Right renal cortex interstitium (tissue), 3 donors: Measurements from ENCODE around the gene CLPTM1L. TPM values are rescaled to one million over a fixed set of nuclear protein-coding genes. Genes with fewer than 3 reads are reported as not detected.

ENCODE experiments used
- DNase-seq, 3 donors: peaks; one replicate each; pipeline ENCODE4 v3.0.0-alpha.2; 2013; ENCODE audit warnings: low read depth in 3 of 3, low spot score in 2 of 3
- polyA plus RNA-seq, 3 donors: library from polyadenylated mRNA; unstranded; fragments of 120-200 nt; gene quantifications; one replicate each; pipeline ENCODE4 v1.2.1, GENCODE V29; 2013; ENCODE audit not compliant: insufficient read length in 3 of 3

The CLPTM1L gene, protein sequence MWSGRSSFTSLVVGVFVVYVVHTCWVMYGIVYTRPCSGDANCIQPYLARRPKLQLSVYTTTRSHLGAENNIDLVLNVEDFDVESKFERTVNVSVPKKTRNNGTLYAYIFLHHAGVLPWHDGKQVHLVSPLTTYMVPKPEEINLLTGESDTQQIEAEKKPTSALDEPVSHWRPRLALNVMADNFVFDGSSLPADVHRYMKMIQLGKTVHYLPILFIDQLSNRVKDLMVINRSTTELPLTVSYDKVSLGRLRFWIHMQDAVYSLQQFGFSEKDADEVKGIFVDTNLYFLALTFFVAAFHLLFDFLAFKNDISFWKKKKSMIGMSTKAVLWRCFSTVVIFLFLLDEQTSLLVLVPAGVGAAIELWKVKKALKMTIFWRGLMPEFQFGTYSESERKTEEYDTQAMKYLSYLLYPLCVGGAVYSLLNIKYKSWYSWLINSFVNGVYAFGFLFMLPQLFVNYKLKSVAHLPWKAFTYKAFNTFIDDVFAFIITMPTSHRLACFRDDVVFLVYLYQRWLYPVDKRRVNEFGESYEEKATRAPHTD
- 100 to 1,000 TPM; 124 to 141 (median 135) TPM for polyA plus RNA-seq

- DNase-seq = peak; percentile 52 to 80 (median 76)
Measured at GRCh38 chr5:1344975-1345838, at the start of gene CLPTM1L. CLPTM1L (minus strand) TSS chr5:1345099; CDS start chr5:1344841, 258 bp downstream.

DNA sequence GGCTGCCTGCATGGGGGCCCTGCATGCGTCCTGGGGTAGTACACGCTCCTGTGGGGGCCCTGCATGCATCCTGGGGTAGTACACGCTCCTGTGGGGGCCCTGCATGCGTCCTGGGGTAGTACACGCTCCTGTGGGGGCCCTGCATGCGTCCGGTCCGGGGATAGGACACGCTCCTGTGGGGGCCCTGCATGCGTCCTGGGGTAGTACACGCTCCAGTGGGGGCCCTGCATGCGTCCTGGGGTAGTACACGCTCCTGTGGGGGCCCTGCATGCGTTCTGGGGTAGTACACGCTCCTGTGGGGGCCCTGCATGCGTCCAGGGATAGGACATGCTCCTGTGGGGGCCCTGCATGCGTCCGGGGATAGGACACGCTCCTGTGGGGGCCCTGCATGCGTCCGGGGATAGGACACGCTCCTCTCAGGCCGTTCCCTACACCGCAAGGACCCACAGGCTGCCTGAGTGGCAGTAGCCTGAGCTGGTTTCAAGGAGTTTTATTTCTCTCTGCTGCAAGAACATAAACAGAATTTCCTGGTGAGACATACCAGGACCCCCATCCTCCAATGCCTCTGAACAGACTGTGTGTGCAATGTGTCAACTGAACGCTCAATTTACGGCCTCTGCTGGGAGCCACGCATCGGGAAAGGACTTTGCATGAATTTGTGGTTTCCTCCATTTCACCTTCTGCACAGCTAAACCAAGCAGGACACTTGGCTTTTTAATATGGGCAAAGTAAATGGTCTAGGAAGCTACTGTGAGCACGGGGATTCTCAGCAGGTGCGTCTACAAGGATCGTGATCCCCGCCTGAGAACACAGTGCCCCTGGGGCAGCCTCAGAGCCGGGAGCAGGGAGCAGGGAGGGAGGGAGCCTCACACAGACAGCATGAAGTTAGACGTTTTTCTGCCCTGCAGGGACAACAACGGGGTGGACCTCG is 48.9 kb upstream of the CLPTM1L start:
- no peak for DNase-seq

DNA sequence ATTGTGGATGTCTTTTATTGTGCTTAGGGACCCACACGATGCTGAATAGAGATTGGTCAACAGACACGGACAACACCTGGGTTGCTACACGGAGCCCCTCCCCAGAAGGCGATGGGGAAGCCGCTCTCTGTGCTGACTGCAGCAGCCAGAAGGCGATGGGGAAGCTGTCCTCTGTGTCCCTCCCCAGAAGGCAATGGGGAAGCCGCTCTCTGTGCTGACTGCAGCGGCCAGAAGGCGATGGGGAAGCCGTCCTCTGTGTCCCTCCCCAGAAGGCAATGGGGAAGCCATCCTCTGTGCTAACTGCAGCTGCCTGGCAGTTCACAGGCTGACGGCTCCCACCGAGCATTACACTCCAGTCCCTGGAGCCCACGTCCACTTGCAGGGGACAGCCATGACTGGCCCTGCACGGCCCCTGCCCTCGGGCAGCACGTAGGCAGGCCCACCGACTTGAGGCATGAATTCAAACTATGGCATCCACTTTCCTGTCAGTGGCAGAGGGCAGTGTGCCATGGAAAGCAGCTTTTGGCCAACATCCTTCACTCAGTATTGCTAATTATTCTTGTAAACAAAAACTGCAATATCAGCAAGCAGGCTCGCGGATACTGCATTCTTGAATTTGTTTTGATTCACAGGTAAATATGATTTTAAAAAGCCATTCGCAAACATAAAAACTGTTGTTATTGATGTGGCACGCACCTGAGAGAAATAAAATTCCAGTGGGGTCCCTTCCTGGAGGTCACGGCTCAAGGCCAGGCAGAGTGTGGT is 48.1 kb upstream of the CLPTM1L start:
- DNase-seq = no peak

- no peak for DNase-seq
Measured at GRCh38 chr5:1392261-1392660, 47.4 kb upstream of the CLPTM1L start.

DNA sequence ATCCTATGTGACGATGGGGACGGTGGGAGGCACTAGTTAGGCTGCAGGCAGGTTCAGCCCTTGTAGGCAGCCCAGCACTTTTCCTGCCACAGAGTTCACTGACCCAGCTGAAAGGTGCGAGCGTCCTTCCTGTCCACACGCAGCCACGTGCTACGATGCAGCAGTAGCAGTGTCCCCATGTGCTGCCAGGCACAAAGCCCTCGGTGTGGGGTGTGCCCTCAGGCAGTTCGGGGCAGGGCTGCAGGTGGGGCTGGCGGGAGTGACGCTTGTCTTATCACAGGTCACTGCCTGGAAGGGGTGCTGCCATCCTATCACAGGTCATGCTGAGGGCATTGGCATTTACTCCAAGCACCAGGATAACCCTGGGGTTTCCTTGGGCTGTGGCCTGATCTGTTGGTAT is 46.8 kb upstream of the CLPTM1L start:
- DNase-seq = no peak

- DNase-seq = no peak
Measured at GRCh38 chr5:1390861-1391600, 46.1 kb upstream of the CLPTM1L start.

DNA sequence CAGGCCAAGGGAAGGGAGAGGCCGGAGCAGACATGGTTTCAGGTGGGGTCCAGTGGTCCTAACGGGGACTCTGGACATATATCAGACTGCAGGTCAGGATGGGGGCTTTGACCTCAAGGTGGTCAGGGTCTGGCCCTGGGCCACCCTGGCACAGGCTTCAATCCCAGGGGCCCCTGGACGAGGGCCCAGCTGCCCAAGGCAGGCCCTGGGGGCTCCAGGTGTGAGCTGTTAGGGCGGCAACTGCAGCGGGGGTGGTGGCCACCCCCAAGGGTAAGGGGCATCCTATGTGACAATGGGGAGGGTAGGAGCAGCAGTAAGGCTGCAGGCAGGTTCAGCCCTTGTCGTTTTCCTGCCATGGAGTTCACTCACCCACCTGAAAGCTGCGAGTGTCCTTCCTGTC is 45.4 kb upstream of the CLPTM1L start:
- no peak for DNase-seq

DNA sequence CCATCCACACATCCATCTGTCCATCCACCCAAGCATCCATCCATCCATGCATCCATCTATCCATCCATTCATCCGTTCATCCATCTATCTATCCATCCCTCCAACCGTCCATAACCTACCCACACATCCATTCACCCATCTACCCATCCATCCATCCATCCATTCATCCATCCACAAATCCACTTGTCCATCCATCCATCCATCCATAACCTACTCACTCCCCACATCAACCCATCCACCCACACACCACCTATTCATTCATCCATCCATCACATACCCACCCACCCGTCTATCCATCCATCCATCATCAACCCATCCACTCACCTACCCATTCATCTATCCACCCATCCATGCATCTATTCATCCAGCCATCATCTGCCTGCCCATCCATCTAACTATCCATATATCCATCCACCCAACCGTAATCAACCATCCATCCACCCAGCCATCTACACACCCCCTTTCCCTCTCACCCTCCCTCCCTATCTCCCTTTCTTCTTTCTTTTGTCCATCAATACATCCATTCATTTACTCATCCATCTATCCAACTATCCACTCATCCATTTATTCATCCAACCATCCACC is 43.6 kb upstream of the CLPTM1L start:
- DNase-seq = no peak

DNA sequence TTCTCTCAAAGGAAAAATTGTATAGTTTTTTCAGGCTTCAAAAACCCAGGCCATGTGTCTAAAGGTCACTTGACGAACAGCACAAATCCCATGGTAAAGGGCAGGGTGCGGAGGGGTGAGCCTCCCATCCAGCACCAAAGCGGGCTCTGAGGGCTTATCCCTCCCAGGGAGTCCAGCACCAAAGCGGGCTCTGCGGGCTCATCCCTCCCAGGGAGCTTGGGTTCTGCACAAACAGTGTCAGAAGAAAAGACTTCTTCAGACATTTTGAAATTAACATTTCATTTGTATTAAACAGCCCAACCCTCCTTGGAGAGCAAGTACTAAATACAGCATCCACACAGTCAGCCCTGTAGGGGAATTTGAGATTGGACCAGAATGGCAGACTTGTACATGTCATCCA is 43.0 kb upstream of the CLPTM1L start:
- no peak for DNase-seq

DNA sequence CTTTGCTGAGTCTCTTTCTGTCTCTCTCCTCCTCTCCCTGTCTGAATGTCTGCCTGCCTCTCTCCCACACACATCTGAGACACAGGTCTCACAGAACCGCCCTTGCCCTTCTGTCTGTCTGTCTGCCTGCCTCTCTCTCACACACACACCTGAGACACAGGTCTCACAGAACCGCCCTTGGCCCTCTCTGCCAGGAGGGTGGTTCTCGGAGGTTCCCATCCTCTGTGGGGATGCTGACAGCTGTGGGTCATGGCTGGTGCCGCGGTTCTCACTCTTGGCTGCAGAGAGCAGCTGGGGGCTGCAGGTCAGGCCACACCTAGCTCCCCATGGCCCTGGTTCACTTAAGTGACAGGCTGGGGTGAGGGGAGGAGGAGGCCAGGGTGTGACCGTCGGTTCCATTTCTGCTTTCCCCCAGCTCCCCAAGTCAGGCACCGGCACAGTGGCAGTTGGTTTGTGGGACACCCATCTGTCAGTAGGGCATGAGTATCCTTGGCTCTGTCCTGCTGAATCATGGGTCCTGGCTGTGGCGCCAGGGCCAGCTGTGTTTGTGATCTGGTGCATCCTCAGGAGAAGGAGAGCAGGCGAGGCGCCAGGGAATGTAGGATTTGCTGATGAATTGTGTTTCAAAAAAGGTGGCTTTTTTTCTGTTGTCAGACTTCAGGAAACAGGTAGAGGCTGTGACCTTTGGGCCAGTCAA is 42.3 kb upstream of the CLPTM1L start:
- DNase-seq = no peak

DNA sequence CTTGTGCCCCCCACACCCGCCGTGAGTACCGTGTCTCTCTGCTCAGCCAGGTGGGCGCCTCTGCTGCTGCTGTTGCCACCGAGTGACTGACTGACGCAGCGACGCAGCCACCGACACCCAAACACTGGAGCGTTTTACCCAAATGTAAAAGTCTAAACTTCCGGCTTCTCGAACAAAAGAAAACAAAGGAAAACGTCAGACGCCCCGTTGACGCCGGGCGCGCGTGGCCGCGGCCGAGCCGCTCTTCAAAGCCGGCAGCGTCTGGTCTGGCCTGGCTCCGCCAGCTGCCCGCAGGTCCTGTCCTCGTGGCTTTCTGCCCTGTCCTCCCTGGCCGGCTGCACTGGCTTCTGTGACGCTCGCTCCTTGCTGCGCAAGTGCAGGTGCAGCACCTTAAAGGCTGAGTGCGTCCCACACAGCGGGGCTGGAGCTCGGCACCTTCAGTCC is 41.4 kb upstream of the CLPTM1L start:
- peak in 1 of 3 donors; percentile 30 for DNase-seq

- DNase-seq = peak in 1 of 3 donors; percentile 53
Measured at GRCh38 chr5:1385395-1386273, 40.7 kb upstream of the CLPTM1L start.

GRCh38 chr5:1384521-1384920 is 39.6 kb upstream of the CLPTM1L start:
- DNase-seq = no peak

- DNase-seq = no peak
Measured at GRCh38 chr5:1383886-1384401, 39.0 kb upstream of the CLPTM1L start.

DNA sequence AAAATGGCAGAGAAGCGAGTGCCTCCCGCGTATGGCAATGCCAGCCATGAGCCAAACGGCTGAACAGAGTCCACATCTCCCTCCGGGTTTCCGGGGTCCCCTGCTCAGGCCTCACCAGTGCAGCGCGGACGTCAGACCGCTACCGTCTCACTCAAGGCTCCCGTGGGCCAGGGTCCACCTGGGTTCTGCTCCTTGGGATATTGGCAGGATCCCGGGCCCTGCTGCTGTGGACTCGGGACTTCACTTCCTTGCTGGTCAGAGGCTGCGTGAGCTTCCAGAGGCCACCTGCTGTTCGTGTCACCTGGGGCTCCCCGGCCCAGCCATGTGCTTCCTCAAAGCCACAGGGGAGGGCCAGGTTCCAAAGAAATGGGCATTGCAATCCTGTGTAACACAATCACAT is 38.4 kb upstream of the CLPTM1L start:
- DNase-seq = no peak

DNA sequence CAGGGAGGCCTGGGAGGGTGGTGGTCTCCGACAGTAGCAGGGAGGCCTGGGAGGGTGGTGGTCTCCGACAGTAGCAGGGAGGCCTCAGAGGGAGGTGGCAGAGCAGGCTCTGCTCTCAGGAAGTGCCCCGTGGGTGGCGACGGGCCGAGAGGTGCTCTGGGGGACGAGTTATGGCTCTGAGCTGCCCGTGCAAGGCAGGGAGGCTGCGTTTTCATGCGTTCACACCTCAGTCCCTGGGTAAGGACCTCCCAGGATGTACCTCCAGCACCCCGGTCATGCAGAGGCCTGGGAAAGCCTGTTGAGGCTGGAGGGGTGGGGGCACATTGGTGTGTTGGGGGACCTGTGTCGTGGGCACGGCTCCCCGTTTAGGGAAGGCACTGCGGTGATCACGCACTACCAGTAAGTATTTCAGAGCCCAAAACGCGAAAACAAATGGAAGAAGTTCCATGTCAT is 37.4 kb upstream of the CLPTM1L start:
- DNase-seq = no peak
